Suppressor macrophage treated with lipopolysaccharide for 1 hour (primary cell): ENCODE results near the gene STARD3.

Source experiments
- DNase-seq, 3 donors: peaks; one replicate each; pipeline ENCODE4 v3.0.0-alpha.2; 2020 to 2022

The STARD3 gene

GRCh38 chr17:39673335-39674081, 36.6 kb downstream of the STARD3 start:
- no peak for DNase-seq

GRCh38 chr17:39674179-39674578, 37.2 kb downstream of the STARD3 start:
- DNase-seq, result no peak

GRCh38 chr17:39674702-39675389, 37.9 kb downstream of the STARD3 start:
- no peak for DNase-seq

- DNase-seq, result no peak
Observed at GRCh38 chr17:39675390-39676082, 38.6 kb downstream of the STARD3 start.

- DNase-seq, result peak; percentile 32 to 66 (median 38)
Observed at GRCh38 chr17:39676198-39676819, 39.4 kb downstream of the STARD3 start.

- DNase-seq, result no peak
Observed at GRCh38 chr17:39677072-39677471, 40.1 kb downstream of the STARD3 start.

GRCh38 chr17:39677542-39678339, 40.8 kb downstream of the STARD3 start:
- no peak for DNase-seq

- DNase-seq, result no peak
Observed at GRCh38 chr17:39678340-39679116, 41.6 kb downstream of the STARD3 start.

GRCh38 chr17:39679521-39680192, 42.7 kb downstream of the STARD3 start:
- DNase-seq, result no peak

- no peak for DNase-seq
Observed at GRCh38 chr17:39683295-39683939, 46.5 kb downstream of the STARD3 start.

GRCh38 chr17:39684369-39685192, 47.6 kb downstream of the STARD3 start:
- no peak for DNase-seq

- no peak for DNase-seq
Observed at GRCh38 chr17:39687101-39687545, 50.2 kb downstream of the STARD3 start.

- peak; percentile 88 to 93 (median 91) for DNase-seq
Observed at GRCh38 chr17:39687546-39688474, 50.9 kb downstream of the STARD3 start, which contains the start of gene PGAP3. PGAP3 (minus strand) TSS chr17:39688057; CDS start chr17:39688014, 43 bp downstream.

- DNase-seq, result no peak
Observed at GRCh38 chr17:39688475-39688835, 51.5 kb downstream of the STARD3 start.

- DNase-seq, result no peak
Observed at GRCh38 chr17:39688945-39689344, 52.0 kb downstream of the STARD3 start.

GRCh38 chr17:39694593-39694992, 57.6 kb downstream of the STARD3 start:
- no peak for DNase-seq

GRCh38 chr17:39695089-39695474, 58.1 kb downstream of the STARD3 start:
- DNase-seq, result no peak

- DNase-seq, result no peak
Observed at GRCh38 chr17:39696731-39697130, 59.8 kb downstream of the STARD3 start.
